ENCODE data around the gene FBXO40. TPM values are rescaled to one million over a fixed set of nuclear protein-coding genes. Genes with fewer than 3 reads are reported as not detected.
"Not testable (repeated sequence)": the region's sequence is repeated elsewhere in the genome, so short reads cannot be mapped to it uniquely, and the experiment has no call there.

Gene FBXO40
- polyA plus RNA-seq, 1 experiment = not detected

DNA sequence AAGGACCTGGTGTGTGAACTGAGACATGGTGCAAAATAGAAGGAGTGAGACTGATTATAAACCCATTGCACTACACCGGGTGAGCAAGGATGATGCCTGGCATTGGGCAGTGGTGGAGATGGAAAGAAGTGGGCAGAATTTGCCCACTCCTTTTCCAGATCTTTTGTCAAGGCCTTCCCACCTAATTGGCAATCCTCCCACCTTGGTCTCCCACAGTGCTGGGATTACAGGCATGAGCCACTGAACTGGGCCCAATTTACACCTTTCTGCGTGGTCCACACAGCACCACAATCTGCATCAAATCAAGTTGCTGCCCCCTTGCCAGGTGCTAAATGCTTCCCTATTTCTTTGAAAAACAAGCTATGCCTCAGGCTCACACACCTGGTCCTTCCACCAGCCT, 5.4 kb downstream of the FBXO40 start:
- Histone ChIP-seq H3K4me3 (ENCODE audit: low read depth, low read length) (no peak overlapping the region), H3K36me3 (ENCODE audit: control insufficient read depth, insufficient read depth, low read length) (no peaks in the 10 kb centered on the region), H3K27me3 (ENCODE audit: control insufficient read depth, insufficient read depth, low read length) (no peaks in the 10 kb centered on the region)
- no peak for TF ChIP-seq CTCF (IDR thresholded peaks at IDR 0.05; ENCODE audit: insufficient read depth, low read depth, low read length)
- CTCF ChIA-PET = no interaction called here
- POLR2A ChIA-PET = no interaction called here
- DNase-seq (ENCODE audit: low read depth) = no peak

GRCh38 chr3:121599900-121600299, 6.7 kb downstream of the FBXO40 start:
- H3K4me3 ChIP-seq (ENCODE audit: low read depth, low read length); DNase-seq (ENCODE audit: low read depth); POLR2A ChIA-PET; CTCF ChIA-PET; H3K36me3 ChIP-seq (ENCODE audit: control insufficient read depth, insufficient read depth, low read length); H3K27me3 ChIP-seq (ENCODE audit: control insufficient read depth, insufficient read depth, low read length): not testable (repeated sequence)

DNA sequence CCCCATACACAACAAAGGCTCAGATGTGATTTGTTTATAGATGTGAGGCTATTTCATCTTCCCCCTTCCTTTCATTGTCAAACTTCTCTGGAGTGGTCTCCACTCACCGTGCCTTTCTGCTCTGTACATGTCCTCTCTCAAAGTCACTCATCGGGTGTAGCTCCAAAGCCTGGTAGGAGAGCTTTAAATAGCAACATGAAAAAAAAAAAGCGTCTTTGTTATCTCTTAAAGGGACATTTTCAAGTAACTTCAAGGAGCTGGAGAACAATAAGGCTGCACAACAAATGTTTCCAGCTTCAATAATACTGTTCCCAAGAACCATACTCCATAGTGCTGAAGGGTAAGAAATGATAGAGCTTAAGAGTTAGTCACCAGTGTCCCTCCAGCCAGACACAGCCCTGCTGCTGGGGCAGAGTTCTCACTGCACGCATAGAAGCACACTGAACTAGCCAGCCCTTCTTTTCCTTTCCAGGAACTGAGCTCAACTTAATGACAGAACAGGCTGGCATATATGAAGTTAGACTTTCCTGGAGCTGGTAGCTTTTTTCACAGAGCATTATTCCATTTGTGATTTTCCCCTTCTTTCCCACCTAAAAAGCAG, 8.1 kb downstream of the FBXO40 start:
- CTCF ChIA-PET = interaction anchor here (0.6 kb wide), 1 partner anchor 93 kb away, joined by 4 read pairs; no protein-coding TSS in a partner anchor
- no peak for TF ChIP-seq CTCF (IDR thresholded peaks at IDR 0.05; ENCODE audit: insufficient read depth, low read depth, low read length)

DNA sequence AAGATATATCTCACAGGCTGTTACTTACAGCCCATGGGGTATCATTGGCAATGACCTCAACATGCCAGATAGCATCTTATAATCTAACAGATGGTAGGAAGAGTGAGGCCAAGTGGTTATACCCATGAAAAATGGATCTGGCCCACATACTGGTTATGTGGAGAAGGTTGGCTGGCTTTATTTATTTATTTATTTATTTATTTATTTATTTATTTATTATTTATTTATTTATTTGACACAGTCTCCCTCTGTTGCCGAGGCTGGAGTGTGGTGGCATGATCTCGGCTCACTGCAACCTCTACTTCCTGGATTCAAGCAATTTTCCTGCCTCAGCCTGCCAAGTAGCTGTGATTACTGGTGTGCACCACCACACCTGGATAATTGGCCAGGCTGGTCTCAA, 11.6 kb downstream of the FBXO40 start:
- TF ChIP-seq CTCF (IDR thresholded peaks at IDR 0.05; ENCODE audit: insufficient read depth, low read depth, low read length) = no peak
- no peaks in the 10 kb centered on the region for H3K36me3 ChIP-seq (ENCODE audit: control insufficient read depth, insufficient read depth, low read length)
- DNase-seq (ENCODE audit: low read depth) = no peak
- ChIA-PET CTCF (interaction anchor here (0.8 kb wide), 1 partner anchor 9 kb away, joined by 3 read pairs; no protein-coding TSS in a partner anchor), POLR2A (no interaction called here)
- peaks cover 1% of the 10 kb centered on the region; the same call in 1 of the 2 replicates for H3K27me3 ChIP-seq (ENCODE audit: control insufficient read depth, insufficient read depth, low read length)
- no peak overlapping the region for H3K4me3 ChIP-seq (ENCODE audit: low read depth, low read length)

More for the DNA sequence above, 8.1 kb downstream of the FBXO40 start:
- H3K4me3 ChIP-seq (ENCODE audit: low read depth, low read length) = no peak overlapping the region
- H3K36me3 ChIP-seq (ENCODE audit: control insufficient read depth, insufficient read depth, low read length) = no peaks in the 10 kb centered on the region
- POLR2A ChIA-PET = no interaction called here
- no peaks in the 10 kb centered on the region for H3K27me3 ChIP-seq (ENCODE audit: control insufficient read depth, insufficient read depth, low read length)
- no peak for DNase-seq (ENCODE audit: low read depth)

DNA sequence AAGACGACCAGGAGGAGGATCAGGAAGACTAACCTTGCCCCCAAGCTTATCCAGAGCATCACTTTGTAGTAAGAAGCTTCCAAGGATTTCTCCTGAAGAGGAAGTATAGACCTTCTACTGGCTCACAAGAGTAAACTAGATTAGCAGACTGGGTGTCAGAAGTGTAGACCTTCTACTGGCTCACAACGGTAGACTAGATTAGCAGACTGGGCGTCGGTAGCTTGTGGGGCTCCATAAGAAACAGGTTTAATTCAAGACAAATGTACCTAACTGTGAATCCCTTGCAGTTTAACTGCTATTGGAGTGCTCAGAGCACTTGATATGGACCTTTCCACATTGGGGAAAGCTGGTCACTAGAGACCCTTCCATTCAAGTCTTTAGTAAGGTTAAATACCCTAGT, 12.9 kb downstream of the FBXO40 start:
- CTCF ChIA-PET = interaction anchor here (1.3 kb wide), 1 partner anchor 45 kb away, joined by 3 read pairs; no protein-coding TSS in a partner anchor
- Histone ChIP-seq H3K27me3 (ENCODE audit: control insufficient read depth, insufficient read depth, low read length) (peaks cover 1% of the 10 kb centered on the region; the same call in 1 of the 2 replicates), H3K36me3 (ENCODE audit: control insufficient read depth, insufficient read depth, low read length) (no peaks in the 10 kb centered on the region), H3K4me3 (ENCODE audit: low read depth, low read length) (no peak overlapping the region)
- no peak for TF ChIP-seq CTCF (IDR thresholded peaks at IDR 0.05; ENCODE audit: insufficient read depth, low read depth, low read length)
- POLR2A ChIA-PET = no interaction called here
- no peak for DNase-seq (ENCODE audit: low read depth)

GRCh38 chr3:121619691-121620090, 26.5 kb downstream of the FBXO40 start:
- H3K27me3 ChIP-seq (ENCODE audit: control insufficient read depth, insufficient read depth, low read length) = no peaks in the 10 kb centered on the region
- CTCF ChIA-PET = no interaction called here
- TF ChIP-seq CTCF (IDR thresholded peaks at IDR 0.05; ENCODE audit: insufficient read depth, low read depth, low read length) = no peak
- POLR2A ChIA-PET = no interaction called here
- DNase-seq (ENCODE audit: low read depth) = no peak
- no peaks in the 10 kb centered on the region for H3K36me3 ChIP-seq (ENCODE audit: control insufficient read depth, insufficient read depth, low read length)
- H3K4me3 ChIP-seq (ENCODE audit: low read depth, low read length) = no peak overlapping the region

Measured in BJ (cell line).